Measurements from ENCODE around the gene KCNF1. TPM values are rescaled to one million over a fixed set of nuclear protein-coding genes. Genes with fewer than 3 reads are reported as not detected.

KCNF1 gene
- total RNA-seq, 1 experiment from 2014 or later: 0.14 TPM

- DNase-seq (ENCODE audit: low read depth): peak; percentile 100
Observed at GRCh38 chr2:10935953-10936942, 24.5 kb downstream of the KCNF1 start.

GRCh38 chr2:10939058-10939457 lies 27.3 kb downstream of the KCNF1 start:
- DNase-seq (ENCODE audit: low read depth): no peak

DNA sequence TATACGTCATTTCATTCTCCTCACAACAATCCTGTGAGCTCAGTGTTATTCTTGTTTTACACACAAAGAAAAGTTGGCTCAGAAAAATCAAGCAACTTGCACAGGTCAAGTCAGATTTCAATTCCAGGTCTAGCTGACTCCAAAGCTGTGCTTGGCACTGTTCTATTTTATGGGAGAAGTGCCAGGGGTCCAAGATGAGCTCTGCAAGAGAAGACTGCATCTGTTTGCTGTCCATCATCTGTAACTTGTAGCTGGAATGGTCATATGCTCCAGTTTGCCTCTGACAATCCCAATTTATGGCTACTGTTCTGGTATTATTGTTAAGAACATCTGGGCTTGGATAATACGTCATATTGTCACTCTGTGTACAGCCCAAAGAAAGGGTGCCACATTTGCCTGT lies 28.9 kb downstream of the KCNF1 start:
- no peak for DNase-seq (ENCODE audit: low read depth)

DNA sequence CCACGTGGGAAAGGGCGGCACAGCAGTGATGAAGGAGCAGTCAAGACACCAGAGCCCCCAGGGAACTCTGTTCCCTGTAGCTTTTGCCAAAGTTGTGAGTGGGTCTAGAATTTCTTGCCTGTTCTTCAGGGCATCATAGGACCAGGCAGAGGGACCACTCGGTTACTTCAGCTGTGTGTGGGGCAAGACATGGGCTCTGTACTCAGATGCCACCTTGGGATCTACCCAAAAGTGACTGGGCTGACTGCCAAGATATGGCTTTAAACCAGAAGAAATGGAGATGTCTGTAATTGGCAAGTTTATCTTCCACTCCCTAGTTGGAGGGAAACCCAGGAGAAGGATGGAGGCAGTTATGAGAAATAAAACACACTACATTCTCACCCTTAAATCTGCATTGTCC lies 29.6 kb downstream of the KCNF1 start:
- no peak for DNase-seq (ENCODE audit: low read depth)

- DNase-seq (ENCODE audit: low read depth): no peak
Observed at GRCh38 chr2:10944799-10945198, 33.1 kb downstream of the KCNF1 start.

DNA sequence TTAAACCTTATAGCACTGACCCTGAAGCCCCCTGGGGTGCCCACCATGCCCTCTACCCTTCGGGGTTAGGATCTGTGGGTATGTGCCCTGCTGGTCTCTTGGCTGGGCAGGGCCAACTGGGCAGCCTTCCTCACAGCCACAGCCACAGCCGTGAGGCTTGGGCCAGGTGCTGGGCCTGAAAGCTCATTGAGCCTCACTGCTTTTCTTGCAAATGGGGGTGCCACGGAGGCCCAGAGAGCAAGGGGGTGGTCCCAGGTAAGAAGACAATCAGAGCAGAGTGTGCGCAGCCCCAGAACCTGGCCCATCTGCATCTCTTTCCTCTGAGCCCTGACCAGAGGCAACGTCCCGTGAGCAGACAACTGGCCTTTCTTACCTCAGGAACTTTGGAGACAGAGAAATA lies 34.7 kb downstream of the KCNF1 start:
- DNase-seq (ENCODE audit: low read depth): no peak

- peak; percentile 20 for DNase-seq (ENCODE audit: low read depth)
Observed at GRCh38 chr2:10947005-10947440, 35.3 kb downstream of the KCNF1 start.

DNA sequence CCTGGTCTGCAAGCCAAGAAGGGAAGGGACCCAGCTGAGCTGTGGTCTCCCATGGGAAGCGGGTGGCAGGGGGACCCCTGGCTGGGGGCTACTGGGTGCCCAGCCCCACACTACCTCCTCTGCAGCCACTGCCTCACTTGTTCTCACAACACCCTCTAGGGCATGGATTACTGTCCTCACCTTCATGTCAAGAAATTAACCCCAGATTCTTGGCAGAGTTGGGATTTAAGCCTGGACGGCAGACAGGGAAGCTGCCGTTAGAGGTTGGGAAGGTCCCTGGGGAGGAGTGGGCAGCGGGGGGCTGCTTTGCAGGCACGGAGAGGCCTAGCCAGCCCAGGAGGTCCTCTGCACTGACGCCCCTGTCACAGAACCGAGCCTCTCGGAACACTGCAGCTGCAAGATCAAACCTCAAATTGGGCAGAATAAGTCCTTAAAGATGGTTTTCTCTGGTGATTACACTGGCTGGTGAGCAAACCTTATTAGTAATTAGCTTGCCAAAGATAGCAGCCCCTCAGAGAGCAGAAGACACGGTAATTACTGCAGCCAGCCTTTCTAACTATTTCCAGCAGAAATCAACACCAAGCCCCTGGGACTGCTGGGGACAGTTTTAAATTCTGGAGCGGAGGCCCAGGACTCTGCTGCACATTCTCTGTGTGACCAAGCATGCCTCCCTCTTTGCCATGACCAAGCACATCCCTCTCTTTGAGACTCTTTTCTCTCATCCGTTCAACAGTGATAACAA lies 35.9 kb downstream of the KCNF1 start:
- DNase-seq (ENCODE audit: low read depth): no peak

DNA sequence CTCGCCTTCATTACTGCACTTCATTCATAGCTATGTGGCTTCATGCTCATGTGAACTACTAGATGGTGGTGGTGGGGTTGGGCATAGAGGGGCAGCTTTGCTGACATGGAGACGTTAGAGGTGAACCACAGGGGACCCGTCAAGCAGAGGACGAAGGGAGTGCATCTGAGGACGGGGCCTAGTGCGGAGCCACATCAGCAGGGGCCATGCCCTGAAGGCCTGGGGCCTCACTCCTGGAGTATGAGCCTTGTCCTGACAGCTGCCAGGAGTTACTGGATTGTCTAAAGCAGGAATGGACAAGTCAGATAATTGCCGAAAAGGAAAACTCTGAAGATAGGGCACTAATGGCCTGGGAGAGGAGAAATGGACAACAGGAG lies 36.4 kb downstream of the KCNF1 start:
- no peak for DNase-seq (ENCODE audit: low read depth)

DNA sequence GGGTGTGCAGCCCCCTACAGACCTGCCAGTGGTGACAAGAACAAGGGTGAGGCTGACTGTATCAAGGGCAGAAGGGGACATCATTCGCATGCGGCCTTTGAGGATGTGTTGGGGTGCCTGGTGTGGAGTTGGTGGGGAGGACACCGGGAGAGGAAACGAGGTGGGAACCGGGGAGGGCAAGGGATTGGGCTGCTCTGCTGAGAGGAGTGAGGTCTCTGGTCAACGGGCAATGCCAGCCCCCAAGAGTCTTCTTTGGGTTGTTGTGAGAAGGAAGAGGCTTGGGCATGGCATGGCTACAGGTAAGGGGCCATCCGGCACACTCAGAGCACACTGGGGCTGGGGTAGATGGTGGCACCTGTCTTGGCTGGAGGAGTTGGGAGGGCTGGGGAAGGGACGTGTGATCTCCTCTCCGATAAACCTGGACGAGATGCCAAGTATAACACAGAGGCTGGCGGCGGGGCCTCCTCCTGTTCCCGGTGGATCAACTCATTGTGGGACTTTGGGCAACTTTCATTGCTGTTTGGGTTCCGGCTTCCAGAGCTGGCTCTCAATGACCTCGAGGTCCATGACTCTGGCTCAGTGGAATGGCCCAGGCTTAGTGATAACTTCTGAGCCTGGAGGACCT lies 37.0 kb downstream of the KCNF1 start:
- no peak for DNase-seq (ENCODE audit: low read depth)

GRCh38 chr2:10949835-10950234 lies 38.1 kb downstream of the KCNF1 start:
- DNase-seq (ENCODE audit: low read depth): no peak

- no peak for DNase-seq (ENCODE audit: low read depth)
Observed at GRCh38 chr2:10951558-10952414, 40.1 kb downstream of the KCNF1 start.

GRCh38 chr2:10954416-10954815 lies 42.7 kb downstream of the KCNF1 start:
- DNase-seq (ENCODE audit: low read depth): no peak

GRCh38 chr2:10954856-10955818 lies 43.4 kb downstream of the KCNF1 start:
- DNase-seq (ENCODE audit: low read depth): no peak

DNA sequence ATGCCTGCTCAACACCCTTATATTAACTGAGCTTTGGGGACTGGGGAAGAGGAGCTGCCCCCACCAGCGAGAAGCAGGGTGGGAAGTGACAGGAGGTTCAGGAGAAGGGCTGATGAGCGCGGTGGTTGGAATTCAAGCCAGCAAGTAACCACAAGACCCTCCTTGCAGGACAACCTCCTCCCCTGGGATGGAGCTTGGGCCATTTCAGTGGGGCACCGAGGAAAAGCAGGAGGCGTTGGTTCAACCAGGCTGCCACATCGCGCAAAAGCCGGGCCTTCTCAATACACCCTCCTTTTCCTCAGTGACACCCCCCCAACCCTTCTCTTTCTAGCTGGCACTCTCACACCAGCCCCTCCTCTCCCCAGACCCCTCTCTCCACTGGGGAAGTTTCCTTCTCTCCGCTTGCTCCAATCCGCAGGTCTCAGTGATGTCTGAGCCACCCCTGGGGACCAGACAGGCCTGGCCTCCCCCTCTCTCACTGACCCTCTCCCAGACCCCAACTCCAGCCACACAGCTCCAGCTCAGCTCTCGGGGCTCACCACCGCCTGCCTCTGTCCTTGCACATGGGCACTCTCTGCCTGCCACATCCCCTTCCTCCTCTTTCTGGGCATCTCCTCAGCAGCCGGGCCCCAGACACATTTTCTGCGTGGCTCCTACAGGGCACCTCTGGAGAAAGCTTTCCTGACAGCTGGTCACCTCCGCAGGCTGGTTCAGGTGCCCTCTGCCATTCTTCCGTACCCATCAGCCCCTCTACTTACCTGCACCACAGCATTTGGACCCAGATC lies 44.5 kb downstream of the KCNF1 start:
- DNase-seq (ENCODE audit: low read depth): no peak

DNA sequence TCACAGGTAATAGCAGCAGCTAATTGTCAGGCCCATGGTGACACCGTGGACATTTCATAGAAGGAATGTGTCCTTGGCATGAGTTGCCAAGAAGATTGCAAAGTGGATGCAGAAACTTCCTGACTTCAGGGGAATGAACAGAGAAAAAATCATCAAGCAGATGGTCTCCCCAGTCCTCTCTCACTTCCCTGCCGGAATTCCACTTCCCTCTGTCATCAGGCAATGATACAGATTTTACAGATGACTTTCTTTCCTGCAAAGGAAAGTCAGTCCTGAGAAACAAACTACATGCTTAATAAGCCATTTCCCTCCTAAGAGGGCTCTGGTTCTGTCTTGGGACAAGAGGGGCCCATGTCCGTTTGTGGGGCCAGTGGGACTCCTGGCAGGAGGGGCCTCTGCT lies 45.7 kb downstream of the KCNF1 start:
- DNase-seq (ENCODE audit: low read depth): no peak

- DNase-seq (ENCODE audit: low read depth): peak; percentile 24
Observed at GRCh38 chr2:10958452-10958851, 46.7 kb downstream of the KCNF1 start.

GRCh38 chr2:10960606-10961489 lies 49.1 kb downstream of the KCNF1 start:
- no peak for DNase-seq (ENCODE audit: low read depth)
